GM19372 (cell line): Measurements from ENCODE around the gene TNFRSF1A.
"Not testable (repeated sequence)": the region's sequence is repeated elsewhere in the genome, so short reads cannot be mapped to it uniquely, and the experiment has no call there.

ENCODE experiments used
- ATAC-seq: cut with Tn5 transposase; IDR thresholded peaks from one replicate; pipeline ENCODE4 v1.9.1; 2021; ENCODE audit warnings: mild to moderate bottlenecking, low read depth, moderate library complexity; ENCODE audit not compliant: unreplicated experiment

Gene TNFRSF1A

DNA sequence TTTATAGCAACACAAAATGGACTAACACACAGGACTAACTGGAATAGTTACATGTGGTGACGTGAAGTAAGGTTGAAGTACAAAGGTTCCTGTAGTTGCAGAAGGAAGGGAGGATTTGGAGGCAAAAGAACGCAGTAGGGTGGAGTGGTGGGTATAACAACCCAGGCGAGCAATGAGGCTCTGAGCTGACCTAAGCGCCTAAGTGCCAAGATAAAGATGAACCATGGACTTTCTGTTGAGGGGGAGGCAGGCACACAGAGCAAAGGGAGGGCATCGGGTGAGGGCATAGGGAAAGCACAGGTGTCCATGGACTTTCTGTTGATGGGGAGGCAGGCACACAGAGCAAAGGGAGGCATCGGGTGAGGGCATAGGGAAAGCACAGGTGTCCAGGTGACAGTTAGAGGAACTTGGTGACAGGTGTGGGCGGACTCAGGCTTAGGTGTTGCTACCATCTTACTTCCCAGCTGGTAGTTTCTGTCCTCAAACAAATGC lies 18.2 kb upstream of the TNFRSF1A start:
- no peak for ATAC-seq

DNA sequence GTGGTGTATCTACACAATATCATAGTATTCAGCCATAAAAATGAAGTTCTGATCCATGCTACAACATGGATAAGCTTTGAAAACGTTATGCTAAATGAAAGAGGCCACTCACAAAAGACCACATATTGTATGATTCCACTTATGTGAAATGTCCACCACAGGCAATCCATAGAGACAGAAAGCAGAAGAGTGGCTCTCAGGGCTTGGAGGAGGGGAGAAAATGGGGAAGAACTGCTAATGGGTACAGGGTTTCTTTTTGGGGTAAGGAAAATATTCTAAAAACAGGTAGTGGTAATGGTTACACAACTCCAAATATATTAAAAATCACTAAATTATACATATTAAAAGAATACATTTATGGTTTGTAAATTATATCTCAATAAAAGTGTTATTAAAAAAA lies 17.0 kb upstream of the TNFRSF1A start:
- no peak for ATAC-seq

DNA sequence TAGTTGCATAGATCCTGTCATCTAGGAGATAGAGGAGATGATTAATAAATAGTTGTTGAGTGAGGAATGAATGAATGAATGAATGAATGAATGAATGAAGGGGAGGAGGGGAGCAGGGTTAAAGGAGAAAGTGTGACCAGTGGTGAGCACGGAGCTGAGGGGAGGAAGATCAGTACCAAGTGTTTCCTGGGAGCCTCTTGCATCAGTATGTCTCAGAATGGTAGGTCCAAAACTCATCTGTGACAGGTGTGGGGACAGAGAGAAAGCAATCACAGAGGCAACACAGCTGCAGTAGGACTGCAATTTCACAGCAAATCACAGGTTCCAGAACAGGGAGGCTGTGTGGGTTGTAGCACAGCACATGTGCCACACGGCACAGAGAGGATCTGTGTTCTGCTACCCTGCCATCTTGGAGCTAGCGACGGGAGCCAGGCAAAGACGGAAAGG lies 14.5 kb upstream of the TNFRSF1A start:
- no peak for ATAC-seq

DNA sequence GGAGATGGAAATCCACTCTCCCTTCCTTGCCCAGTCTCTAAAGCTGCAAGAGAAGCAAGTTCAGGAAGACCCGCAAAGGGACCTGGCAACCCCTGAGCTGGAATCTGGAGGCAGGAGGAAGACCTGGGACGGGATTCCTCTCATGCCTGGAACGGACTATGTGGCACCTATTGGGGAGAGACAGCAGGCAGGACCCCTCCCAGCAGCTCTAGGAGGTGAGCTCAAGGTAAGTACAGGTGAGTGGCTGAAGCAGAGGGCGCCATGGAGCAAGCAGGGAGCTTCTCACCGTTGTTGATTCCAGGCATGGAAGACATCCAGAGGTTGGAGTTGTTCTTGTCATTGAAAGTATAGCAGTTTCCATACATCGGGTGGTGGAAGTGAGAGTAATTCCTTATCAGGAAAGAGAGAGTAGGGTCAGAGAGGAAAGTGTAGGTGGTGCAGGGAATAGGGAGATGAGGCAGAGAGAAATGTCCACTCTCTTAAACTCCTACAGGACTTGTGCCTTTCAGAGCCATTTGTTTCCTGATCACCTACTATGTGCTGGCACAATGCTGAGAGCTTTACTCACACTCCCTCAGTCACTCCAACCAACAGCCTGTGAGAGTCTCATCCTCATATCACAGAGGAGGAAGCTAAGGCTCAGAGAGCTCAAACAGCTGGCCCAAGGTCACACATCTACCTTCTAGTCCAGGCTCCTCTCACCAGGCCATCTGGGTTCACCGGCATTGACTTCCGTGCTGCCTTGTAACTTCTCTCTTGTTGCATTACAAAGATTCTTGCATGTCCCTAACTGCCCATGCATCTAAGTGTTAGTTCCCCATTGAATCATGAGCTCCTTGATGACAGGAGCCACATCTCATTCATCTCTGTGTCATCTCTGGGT lies 13.9 kb upstream of the TNFRSF1A start:
- no peak for ATAC-seq

DNA sequence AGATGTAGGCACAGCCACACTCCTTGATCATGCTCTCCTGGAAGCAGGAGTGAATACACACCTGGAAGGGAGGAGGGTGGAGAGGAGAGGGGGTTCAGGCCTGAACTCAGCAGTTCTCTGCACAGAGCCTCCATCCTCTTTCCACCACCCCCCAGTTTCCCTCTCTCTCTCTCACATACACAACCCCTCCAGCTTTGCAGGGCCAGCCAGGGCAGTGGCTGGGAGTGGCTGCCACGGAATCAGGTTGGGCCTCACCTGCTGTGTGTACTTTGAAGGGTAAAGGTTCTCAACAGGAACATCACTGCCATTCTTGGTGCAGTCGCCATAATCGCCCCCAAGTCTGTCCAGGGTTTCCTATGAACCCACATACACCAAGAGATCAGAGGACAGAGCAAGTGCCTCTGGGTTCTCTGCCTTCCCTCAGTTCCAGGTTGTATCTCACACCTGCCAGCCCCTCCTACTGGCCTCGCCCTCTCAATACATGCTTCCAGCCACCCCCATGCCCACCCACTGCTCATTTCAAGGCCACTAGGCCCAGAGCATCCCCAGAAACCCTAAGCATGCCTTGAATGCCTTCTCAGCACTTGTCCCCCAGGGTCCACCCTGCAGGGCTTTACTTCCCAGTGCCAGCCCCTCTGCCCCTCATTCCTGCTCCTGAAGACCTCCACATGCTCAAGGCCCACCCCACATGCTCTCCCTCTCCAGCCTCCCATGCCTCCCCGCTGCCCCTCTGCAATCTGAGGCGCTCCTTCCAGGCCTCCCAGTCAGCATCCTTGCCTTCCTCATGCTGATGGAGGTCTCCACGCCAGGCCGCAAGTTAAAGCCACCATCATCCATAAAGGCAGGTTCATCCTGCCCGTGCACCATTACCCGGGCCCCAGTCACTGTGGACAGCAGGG lies 12.9 kb upstream of the TNFRSF1A start:
- no peak for ATAC-seq

DNA sequence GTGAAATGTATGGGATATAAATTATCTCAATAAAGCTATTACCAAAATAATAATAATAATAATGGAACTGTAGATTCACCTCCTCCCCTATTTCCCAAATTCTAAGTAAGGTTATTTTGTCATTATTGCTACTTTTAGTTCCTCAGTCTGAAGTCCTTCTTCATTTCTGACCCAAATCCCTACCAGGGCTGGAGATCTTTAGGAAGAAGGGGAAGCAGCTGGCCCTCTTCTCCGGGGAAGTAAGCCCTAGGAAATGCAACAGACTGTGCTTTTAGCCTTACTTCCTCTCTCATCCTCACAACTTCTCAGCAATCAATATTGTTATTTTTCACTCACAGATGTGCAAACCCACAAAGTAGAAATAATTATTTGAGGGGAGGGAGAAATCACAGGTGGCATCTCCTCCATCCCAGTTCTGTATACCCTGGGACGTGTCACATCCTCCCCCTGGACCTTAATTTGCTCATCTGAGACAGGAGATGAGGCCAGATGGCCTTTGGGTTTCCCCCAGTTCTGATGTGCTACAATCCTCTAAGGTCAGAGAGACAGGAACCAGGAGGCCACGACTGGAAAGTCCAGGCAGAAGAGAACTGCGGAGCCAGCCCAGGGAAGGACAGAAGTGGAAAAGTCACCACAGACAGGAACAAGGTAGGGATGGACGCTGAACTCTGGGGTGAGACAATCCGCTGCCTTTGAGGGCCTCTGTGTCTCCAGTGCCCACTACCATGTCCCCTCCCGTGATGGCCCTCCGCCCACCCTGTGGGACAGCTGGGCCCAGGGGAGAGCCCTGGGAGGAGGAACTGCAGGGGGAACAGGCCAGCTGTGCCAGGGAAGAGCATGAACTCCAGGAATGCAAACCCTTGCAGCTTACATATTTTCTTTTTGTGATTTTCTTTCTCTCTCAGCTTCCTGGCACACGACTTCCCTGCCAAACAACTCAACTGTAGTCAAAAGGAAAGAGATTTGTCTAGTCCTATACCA lies 10.6 kb upstream of the TNFRSF1A start:
- ATAC-seq: no peak

DNA sequence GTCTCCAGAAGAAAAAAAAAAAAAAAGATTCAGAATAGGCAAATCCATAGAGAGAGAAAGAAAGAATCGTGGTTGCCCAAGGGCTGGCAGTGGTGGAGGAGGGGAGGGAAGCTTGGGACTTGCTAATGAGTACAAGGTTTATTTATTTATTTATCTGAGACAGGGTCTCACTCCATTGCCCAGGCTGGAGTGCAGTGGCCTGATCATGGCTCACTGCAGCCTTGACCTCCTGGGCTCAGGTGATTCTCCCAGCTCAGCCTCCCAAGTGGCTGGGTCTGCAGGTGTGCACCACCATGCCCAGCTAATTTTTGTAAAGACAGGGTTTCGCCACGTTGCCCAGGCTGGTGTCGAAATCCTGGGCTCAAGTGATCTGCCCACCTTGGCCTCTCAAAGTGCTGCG lies 9.7 kb upstream of the TNFRSF1A start:
- ATAC-seq: no peak

DNA sequence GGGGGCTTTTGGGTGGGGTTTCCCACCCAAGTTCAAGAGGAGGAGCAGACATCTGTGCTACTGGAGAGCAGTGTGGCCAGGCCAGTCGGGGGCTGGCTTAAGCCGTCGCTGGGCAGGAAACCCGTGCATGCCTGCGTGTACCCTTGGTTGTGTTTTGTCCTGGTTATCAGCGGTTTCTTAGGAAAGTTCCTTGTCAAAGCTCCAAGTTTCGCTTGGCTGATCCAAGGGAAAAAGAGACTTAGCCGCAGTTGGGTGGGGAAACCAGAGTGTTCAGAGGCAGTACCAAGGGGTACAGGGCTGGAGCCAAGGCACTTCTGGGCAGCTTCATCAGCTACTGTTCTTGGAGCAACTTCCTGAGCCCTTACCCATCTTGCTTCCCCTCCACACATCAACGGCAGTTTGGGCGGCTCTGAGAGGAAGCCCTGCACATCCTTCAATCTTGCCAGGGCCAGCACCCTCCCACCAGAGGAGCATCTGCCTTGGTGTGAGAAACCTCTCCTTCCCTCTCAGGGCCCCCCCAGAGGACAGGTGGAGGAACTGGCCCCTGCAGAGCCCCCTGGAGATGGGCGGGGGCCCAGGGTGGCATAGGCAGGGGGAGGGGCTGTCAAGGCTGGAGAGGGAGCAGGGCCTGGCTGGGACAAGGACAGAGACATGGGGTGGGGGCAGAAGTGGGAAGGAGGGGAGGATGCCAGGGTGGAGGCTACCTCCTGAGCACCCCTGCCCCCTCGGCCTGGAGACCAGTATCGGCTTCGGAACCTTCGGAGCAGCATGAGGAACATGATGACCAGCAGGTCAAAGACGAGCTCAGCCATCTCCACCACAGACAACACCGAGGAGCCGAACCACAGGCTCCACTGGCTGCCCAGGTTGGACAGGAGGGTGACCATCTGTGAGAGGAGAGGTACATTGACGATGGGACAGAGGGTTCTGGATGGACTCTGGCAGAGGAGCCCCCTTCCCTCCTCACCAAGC lies 5.8 kb upstream of the TNFRSF1A start:
- ATAC-seq: no peak

DNA sequence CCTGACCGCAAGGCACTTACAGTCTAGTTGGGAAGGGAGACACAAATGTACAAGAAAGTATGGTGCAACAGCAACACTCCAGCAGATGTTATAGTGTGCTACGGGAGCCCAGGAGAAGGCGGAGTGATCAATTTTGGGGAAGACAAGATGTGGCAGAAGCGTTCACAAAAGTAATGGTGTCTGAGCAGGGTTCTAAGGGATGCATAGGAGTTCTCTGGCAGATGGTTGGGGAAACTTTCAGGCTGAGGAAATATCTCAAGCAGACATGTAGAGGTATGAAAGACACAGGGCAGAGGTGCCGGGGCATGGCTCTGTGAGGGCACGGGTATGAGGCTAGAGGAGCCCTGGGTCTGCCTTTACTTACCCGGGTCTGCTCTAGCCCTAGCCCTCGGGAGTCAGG lies 5.1 kb upstream of the TNFRSF1A start:
- ATAC-seq: no peak

DNA sequence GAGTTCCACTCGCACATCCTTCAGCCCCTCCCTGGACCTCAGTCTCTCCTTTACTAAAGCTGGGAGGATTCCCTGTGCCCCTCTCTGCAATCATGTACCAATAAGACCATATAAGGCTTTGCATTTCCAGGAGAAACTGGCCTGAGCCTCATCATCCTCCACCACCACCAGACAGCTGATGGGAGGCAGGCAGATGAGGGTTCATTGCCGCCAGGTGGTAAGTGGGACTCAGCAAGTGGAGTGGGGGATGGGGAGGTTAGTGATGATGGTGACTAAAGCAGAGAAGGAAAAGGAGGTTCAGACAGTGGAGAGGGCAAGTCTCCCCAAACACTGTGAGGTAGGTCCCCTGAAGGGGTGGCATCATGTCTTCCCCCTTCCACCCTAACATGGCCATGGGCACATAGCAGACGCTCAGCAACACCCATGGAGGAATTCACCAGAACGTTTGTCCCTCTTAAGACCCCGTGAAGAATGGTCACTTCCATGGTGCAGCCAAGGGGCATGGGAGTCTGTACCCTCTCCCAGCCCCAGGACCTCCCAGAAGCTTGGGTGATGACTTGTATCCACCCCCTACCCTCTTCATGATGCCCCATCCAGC lies 4.5 kb upstream of the TNFRSF1A start:
- no peak for ATAC-seq

DNA sequence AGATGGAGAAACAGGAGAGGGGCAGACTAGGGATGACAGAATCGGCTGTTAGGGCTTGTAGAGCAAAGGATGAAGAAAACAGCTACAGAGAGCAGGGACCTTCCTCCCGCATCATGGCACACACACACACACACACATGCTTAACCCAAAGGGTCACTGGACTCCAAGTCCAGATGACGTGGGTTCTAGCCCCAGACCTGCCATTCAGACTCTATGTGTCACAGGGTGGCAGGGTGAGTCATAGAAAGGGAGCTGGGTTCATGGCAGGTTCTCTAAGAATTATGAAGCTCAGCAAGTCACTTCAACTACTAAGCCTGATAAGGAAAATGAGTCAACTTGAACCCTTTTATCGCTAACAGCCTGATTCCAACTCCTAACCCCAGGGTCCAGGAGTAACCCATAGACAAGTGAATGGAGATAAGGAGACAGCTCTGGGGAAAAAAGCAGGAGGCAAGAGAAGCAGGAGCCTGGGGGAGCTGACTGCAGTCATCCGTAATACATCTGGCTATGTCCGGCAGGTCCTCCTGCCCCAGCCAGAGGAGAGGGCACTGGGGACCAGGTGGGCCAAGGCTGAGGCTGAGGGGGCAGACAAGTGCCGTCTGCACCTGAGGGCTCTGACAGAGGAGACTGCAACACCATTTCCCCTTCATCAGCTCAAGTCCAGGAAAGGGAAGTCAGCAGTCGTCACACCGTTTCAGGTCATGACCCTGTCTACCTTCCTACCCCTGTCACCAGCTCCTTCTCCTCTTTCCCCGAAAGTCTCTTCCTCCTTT lies 3.6 kb upstream of the TNFRSF1A start:
- no peak for ATAC-seq

DNA sequence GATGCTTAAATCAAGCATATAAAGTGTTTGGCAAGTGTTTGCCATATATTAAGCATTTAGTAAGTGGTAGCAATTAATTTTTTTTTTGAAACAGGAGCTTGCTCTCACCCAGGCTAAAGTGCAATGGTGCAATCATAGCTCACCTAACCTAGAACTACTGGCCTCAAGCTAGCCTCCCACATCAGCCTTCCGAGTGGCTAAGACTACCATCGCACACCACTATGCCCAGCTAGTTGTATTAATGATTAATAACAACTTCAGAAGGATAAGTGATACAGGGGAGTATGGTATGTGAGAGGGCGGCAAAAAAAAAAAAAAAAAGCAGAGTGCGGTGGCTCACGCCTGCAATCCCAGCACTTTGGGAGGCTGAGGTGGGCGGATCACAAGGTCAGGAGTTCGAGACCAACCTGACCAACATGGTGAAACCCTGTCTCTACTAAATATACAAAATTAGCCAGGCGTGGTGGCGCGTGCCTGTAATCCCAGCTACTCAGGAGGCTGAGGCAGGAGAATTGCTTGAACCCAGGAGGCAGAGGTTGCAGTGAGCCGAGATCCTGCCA lies 2.3 kb upstream of the TNFRSF1A start:
- ATAC-seq: not testable (repeated sequence)

DNA sequence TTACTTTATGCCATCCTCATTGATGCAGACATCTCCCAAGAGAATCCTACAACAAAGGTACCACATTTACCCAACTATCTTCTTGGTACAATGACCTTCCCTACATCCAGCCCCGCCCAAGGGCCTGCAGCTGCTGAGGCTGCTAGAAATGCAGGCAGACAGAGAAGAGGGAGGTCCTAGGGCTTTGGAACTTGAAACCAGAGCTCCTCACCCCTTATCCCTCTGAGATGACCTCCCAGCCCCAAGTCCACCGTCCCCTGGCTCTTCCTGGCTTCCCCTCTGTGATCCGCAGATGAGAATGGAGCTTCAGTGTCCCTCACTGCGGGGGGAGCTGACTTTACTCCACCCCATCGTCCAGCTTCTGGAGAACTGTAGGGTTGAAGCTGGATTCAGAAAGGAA lies 1.6 kb upstream of the TNFRSF1A start:
- ATAC-seq: no peak

DNA sequence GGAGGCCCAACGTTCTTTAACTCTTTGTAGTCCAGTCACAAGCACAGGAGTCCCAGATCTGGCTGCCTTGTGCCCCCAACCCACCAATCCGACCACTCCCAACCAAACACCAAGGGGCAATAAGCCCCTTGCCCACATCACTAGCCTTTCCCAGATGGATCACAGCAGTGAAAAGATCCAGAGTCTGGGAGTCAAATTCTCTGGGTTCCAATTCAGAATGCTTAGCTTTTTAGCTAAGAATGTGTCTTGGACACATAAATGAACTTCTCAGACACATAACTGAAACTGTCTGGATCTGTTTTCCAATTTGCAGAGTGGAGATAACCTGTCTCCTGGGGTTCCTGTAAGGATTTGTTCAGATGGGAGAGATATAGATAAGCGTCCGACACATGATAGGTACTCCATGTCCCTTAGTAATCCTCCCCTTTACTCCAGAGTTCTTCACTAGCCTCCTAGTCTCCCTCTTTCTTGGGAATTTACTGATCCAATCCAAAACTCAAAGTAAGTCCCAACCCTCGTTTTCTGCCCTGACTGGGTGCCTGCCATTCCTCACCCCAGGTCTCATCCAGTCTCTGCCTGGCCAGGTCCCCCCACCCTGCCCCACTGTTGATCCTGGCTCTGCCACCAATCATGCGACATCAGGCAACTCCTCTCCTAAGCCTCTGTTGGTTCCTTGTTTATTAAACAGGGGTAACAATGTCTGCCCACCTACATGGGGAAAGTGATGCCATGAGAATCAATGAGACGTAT lies 439 bp upstream of the TNFRSF1A start:
- no peak for ATAC-seq

DNA sequence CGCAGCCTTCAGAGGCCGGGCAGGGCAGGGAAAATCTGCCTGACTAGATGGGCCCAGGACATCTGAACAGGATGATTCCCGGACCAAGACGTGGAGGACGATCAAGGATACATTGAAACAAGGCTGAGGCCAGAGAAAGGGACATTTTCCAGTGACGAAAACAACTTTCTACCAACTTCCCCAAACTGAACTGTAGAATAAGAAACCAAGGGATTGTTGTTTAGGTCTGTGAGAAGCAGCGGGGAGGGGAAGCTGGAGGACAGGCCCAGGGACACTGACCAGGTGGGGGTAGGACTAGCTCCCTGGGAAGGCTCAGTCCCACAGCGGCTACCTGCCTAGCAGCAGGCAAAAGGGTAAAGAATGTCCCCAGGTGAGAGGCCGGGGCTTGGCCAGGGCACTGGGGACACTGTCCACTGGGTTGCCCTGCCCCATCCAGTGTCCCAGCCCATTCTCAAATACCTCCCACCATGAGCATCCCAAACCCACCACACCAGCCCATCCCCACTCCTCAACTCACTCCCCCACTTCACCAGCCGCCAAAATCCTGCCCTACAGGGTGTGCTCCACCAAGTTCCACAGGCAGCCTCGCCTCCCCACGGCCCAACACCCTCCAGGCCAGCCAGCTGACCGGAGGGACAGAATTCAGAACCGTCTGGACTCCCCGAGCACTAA lies 995 bp downstream of the TNFRSF1A start:
- no peak for ATAC-seq

DNA sequence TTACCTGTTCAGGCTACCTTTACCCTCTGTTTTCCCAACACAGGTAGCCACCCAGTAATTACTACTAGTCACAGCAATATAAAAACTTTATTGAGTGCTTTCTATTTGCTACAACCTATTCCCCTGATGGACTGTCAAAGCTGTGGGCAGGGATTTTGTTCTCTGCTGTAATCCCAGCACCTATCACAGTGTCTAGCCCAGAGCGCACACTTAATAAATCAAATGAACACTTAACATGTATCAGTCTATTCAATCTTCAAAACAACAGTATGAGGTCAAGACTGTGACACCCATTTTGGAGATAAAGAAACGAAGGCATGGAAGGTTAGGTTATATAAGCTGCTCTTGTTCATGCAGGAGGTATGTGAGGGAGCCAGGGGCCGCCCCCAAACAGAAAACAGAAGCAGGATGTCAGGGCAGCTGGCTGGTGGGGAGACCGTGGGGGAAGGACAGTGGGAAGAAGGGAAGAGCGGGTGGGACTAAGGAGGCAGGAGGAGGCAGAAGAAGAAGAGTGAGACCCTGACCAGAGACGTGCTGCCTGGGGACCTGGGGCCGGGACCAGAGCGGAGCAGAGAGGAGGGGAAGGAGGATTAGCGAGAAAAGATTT lies 1.7 kb downstream of the TNFRSF1A start:
- ATAC-seq: no peak
